Measurements from ENCODE around the gene RABGAP1L.

The RABGAP1L gene

DNA sequence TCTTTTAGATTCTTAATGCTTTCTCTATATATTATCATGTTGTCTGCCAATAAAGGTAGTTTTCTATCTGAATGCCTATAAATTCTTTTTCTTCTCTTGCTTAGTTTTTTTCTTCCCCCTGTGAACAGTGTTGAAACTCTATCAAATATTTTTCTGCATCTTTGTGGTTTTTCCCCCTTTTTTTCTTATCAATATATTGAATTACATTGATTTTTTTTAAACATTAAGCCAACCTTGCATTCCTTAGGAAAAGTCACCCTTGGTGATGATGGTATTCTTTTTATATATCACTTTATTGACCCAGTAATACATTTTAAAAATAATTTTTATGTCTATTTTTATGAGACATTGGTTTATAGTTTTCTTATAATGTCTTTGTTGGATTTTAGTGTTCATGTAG, 131.7 kb downstream of the RABGAP1L start:
- TF ChIP-seq, protein P1, sequence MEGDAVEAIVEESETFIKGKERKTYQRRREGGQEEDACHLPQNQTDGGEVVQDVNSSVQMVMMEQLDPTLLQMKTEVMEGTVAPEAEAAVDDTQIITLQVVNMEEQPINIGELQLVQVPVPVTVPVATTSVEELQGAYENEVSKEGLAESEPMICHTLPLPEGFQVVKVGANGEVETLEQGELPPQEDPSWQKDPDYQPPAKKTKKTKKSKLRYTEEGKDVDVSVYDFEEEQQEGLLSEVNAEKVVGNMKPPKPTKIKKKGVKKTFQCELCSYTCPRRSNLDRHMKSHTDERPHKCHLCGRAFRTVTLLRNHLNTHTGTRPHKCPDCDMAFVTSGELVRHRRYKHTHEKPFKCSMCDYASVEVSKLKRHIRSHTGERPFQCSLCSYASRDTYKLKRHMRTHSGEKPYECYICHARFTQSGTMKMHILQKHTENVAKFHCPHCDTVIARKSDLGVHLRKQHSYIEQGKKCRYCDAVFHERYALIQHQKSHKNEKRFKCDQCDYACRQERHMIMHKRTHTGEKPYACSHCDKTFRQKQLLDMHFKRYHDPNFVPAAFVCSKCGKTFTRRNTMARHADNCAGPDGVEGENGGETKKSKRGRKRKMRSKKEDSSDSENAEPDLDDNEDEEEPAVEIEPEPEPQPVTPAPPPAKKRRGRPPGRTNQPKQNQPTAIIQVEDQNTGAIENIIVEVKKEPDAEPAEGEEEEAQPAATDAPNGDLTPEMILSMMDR (IDR thresholded peaks at IDR 0.05; ENCODE audit: low read depth, low read length) = no peak
- H3K4me3 ChIP-seq (ENCODE audit: low read depth, low read length) = no peak overlapping the region

DNA sequence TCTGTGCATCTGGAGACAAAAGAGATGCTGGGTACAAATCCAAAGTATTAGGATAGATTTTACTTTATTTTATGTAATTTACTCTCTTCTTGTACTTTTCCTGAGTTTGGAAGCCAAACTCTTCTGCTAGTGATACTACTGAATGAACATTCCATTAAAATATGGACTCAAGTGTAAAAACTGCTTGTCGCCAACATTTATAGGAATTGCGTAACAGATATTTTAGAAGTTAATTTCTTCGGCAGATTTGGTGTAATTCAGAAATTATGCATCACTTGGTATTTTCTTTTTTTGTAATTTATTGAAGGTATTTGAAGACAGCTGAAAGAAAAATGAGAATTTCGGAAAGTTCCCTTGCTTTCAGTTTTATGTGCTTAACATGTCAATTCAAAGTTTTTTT, 137.0 kb downstream of the RABGAP1L start:
- TF ChIP-seq, protein P1 (IDR thresholded peaks at IDR 0.05; ENCODE audit: low read depth, low read length) = no peak
- H3K4me3 ChIP-seq (ENCODE audit: low read depth, low read length) = no peak overlapping the region

DNA sequence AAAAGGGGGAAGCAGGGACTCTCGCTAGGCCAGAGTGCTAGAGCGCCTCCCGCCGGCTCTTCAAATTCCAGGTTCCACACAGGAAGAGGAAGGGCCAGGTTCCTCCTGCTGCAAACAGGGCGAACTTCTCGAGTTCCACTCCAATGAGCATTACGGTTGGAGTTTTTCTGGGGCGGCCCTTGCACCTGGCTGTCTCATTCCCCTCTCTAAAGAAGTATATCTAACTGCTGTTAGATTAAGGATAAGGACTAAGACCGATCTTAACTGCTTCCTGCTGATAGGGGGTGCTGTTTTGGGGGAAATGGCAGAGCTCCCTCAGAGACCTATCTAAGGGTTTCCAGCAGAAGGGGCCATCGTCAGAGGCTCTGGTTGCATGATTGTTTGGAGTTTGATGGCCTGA, 138.0 kb downstream of the RABGAP1L start:
- H3K4me3 ChIP-seq (ENCODE audit: low read depth, low read length) = no peak overlapping the region
- TF ChIP-seq, protein P1 (IDR thresholded peaks at IDR 0.05; ENCODE audit: low read depth, low read length) = no peak

DNA sequence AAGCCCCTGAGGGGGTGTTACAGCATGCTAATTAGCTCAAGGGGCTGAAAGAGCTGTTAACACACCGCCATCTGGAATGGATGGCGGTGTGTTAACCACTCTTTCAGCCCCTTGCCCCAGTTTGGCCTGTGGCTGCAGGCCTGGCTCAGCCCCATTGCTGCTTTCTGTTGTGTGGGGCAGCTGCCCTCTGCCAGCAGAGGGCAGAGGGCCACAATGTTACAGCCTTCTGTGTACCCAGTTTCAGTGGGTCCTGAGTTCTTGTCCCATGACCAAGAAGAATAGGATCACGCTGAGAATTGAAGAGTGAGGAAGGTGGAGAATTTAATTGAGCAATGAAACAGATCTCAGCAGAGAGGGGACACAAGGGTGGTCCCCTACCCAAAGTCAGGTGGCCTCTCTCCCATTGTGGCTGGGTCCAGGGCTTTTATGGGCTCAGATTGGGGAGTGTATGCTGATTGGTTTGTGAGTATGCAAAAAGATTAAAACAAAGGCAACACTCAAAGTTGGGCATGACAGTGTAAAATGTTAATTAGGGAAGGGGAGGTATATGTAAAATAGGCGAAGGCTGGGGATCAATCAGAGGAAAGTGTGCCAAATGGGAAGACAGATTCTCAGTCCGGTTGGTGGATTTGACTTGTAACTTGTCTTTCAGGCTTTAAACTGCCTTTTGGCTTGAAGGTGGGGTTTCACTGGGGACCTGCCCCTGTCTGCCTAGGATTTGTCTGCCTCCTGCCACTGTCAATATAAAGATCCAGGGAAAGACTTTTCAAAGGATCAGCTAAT, 142.2 kb downstream of the RABGAP1L start:
- H3K4me3 ChIP-seq (ENCODE audit: low read depth, low read length) = no peak overlapping the region
- TF ChIP-seq, protein P1 (IDR thresholded peaks at IDR 0.05; ENCODE audit: low read depth, low read length) = no peak

DNA sequence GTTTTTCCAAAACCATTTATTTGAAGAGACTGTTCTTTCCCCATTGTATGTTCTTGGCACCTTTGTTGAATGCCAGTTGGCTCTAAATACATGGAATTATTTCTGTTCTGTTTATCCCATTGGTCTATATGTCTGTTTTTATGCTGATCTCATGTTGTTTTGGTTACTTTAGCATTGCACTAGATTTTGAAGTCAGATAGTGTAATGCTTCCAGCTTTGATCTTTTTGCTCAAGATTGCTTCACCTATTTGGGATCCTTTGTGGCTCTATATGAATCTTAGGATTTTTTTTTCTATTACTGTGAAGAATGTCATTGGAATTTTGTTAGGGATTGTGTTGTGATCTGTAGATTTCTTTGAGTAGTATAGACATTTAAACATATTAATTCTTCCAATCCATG, 149.3 kb downstream of the RABGAP1L start:
- TF ChIP-seq, protein P1 (IDR thresholded peaks at IDR 0.05; ENCODE audit: low read depth, low read length) = no peak

DNA sequence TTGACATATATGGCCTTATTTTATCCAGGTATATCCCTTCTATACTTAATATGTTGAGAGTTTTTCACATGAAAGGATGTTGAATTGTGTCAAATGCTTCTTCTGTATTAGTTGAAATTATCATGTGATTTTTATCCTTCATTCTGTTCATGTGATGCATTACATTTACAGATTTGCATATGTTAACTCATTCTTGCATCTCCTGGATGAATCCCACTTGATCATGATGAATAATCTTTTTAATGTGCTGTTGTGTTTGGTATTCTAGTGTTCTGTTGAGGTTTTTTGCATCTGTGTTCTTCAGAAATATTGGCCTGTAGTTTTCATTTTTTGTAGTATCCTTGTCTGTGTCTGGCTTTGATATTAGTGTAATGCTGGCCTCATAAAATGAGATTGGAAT, 150.2 kb downstream of the RABGAP1L start:
- no peak overlapping the region for H3K4me3 ChIP-seq (ENCODE audit: low read depth, low read length)
- TF ChIP-seq, protein P1 (IDR thresholded peaks at IDR 0.05; ENCODE audit: low read depth, low read length) = no peak

More for the DNA sequence above, 149.3 kb downstream of the RABGAP1L start:
- H3K4me3 ChIP-seq (ENCODE audit: low read depth, low read length) = no peak overlapping the region

DNA sequence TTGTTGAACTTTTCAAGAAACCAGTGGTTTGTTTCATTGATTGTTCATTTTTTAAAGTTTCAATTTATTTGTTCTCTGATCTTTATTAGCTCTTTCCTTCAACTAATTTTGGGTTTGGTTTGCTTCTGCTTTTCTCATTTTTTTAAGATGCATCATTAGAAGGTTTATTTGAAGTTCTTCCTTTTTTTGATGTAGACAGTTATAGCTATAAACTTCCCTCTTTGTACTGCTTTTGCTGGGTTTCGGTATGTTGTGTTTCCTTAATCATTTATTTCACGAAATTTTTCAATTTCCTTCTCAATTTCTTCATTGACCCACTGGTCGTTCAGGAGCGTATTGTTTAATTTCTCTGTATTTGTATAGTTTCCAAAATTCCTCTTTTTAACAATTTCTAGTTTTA, 155.1 kb downstream of the RABGAP1L start:
- no peak overlapping the region for H3K4me3 ChIP-seq (ENCODE audit: low read depth, low read length)
- TF ChIP-seq, protein P1 (IDR thresholded peaks at IDR 0.05; ENCODE audit: low read depth, low read length) = no peak

Data from WI38 (cell line).